NCI-H187 (cell line): Measurements from ENCODE around the gene MPPE1.
"Not testable (repeated sequence)": the region's sequence is repeated elsewhere in the genome, so short reads cannot be mapped to it uniquely, and the experiment has no call there.

Source experiments
- DNase-seq, 2 experiments: peaks; one replicate each; lab custom pipeline; 2025; lab: John Stamatoyannopoulos, UW

The MPPE1 gene

GRCh38 chr18:11908182-11909060 lies at the start of gene MPPE1:
Gene MPPE1 (minus strand): TSS chr18:11908317. CDS start chr18:11897264, 11,053 bp downstream.
- DNase-seq = peak; percentile 46 to 84

GRCh38 chr18:11957636-11958035 lies 49.5 kb upstream of the MPPE1 start:
- DNase-seq = no peak

DNA sequence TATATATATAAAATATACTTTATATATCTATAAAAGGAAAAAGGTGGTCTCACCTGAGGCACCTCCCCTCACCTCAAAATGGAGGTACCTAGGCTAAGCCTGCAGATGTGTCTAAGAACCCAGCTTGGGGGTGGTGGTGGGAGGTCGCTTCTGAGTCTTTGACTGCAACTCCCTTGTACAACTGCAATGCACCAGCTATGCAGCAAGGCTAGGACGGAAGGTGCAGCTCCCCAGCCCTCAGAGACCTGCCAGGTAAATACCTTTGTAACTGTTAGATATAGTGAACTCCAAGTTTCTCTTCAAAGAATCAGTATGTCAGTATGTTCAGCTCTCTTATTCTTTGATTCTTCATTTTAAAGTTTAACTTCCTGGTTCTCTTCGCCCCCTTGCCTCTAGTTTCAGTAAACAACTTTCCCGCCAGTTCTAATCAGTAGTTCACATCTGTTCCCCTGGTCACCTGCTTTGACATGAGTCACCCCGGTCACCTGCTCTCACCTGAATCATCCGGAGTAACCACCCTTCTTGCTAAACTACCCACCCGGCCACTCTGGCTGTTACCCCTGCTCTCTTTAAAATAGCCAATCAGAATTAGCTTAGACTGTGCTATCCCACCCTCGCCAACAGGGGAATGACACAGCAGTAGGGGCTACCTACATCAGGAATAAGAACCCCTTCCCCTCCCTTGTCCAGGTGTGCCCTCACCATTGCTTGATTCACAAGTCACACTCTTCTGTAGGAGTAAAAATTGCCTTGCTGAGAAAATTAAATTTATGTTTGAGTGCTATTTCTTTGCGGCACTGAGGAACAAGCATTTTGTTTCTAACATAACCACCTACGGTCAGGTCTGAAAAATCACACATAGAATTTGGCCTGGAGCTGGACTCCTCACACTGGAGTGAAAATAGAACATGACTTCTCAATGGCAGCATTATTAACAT lies 48.5 kb upstream of the MPPE1 start:
- no peak for DNase-seq

DNA sequence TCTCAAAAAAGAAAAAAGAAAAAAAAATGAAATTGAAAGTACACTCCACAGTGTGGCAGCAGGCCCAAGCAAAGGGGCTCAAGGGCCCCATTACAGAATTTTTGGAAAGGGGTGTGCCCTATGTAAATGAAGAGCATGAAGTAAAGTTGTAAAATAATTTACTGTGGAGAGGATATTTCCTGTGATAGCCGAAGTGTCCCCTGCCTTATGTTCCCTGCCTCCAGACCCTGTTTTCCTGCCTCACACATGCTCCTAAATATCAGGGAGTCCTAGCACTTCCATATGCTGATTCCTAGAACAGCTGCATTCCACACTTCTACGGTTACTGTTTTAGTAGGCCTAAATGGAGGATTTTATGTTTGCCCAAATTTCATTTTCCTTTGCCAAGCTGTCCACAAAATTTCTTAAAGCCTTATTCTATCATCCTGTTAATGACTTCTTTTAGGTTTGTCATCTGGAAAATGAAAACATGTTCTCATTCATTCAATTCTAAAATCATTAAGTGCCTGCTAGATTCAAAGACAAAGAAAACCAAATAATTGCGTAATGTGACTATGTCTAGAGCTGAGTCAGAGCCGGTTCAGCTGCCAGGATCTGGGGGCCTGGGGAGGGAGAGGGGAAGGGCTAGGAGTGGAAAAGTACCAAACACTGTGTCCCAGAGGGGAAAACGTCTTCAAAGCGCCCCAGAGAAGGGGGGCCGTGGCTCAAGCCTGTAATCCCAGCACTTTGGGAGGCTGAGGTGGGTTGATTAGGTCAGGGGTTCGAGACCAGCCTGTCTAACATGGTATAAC lies 47.3 kb upstream of the MPPE1 start:
- DNase-seq = no peak

- no peak for DNase-seq
Measured at GRCh38 chr18:11953113-11953512, 45.0 kb upstream of the MPPE1 start.

DNA sequence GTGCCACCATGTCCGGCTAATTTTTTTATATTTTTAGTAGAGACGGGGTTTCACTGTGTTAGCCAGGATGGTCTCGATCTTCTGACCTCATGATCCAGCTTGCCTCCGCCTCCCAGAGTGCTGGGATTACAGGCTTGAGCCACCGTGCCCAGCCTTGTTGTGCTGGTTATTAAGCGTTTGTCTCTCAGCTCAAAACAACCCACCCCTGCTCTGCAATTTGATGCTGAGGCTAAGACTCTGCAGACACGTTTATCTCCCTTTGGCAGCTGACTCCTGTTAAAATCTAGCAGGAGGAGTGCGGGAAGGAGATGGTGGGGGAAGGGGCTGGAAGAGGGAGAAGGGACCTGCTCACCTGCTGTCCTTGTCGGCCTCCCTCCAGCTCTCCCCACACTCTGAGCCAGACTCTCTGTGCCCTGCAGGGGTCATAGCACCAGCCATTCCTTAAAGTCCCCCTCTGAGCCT lies 43.3 kb upstream of the MPPE1 start:
- no peak for DNase-seq

DNA sequence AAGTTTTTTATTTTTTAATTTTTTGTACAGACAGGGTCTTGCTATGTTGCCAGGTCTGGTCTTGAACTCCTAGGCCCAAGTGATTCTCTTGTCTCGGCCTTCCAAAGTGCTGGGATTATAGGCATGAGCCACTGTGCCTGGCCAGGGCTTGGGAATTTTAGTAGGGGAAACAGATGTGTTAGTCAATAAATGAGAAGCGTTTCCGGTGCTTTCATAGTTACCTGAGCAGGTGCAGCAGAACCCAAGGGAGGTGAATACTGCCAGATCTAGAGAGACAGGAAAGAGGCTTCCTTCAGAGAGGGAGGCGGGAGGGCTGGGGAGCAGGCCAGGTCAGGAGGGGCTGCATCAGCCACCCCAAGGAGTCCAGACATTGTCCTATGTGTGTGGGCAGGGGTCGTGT lies 42.7 kb upstream of the MPPE1 start:
- no peak for DNase-seq

DNA sequence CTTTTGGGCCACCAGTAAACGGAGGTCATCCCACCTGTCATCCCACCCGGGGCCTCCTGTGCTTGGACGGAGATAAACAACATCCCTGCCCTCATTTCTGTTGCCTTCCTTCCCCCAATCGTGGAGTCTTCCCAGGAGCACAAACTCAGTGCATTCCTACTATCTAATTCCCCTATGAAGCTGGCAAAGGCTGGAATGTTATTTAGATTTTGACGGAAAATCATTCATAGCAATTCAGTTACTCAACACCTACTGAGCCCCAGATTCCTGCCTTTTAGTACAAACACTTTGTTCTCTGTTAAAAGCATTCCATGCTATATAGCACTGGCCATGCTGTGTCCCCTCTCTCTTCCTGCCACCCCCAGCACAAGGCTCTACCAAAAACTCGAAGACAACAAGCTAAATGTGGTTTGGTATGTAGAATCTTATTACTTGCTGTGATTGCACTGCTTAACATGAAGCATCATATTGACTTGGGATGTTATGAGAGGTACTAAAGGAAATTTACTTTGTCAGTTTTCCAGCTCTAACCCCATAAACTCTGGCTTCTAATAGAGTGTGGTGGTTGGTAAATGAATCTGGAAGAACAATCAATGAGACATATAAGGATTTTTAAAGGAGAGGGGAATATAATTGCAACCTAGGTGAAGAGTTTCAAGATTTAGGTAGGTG lies 40.9 kb upstream of the MPPE1 start:
- DNase-seq = no peak

DNA sequence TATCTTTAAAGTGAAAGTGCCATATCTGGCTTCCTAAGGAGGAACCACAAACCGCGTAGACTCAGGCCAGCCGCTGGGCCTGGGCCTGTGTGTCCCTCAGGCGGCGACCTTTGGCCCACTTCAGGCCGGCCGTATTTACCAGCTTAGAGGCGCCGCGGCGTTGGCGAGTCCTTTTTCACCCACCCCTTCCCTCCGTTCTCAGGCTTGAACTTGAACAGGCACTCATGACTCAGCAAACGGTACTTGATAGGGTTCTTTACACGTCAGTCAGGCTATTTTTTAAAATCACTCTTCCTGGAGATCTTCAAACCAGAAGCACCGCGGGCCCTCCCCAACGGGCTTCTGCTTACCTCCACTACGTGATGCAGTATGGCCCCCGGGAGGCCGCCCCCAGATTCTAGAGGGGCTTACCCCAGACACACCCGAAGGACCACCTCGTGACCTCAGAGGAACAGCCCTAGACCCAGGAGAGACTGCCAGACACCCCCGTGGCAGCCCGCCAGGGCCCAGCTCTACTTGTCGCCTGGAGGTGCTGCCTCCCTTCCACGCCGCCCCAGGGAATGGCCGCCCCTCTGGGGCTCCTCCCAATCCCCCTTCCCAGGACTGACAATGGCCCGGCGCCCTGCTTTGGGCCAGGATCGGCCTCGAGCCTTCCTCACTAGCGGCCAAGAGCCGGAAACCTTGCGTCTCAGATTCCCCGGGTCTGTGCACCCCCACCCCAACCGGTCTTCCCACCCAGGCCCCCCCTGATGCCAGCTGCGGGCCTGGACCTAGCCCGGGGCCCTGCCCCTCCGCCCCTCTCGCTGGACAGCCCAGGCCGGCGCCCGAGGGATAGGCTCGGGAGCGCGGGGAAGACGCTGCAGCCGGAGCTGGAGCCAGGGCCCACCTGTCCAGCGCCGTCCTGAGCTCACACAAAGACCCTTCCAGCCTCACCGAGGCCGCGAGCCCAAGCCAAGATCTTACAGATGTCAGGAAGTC lies 39.4 kb upstream of the MPPE1 start:
- DNase-seq = no peak

GRCh38 chr18:11946756-11947155 lies 38.6 kb upstream of the MPPE1 start:
- DNase-seq = no peak

GRCh38 chr18:11945834-11946659 lies 37.9 kb upstream of the MPPE1 start:
- not testable (repeated sequence) for DNase-seq

DNA sequence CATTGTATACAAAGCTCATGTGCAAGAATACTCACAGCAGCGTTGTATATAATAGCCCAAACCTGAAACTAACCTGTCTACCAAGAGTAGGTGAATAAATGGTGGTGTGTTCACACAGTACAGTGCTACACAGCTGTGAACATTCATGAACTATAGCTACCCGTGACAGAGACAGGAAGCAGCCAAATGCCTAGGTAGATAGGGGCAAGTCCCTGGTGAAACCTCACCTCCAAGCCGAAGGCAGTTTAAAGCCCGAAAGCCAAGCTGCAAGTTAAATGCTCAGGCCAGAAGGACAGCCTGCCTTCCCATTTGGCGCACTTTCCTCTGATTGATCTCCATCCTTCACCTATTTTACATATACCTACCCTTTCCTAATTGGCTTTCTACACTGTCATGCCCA lies 36.7 kb upstream of the MPPE1 start:
- no peak for DNase-seq

DNA sequence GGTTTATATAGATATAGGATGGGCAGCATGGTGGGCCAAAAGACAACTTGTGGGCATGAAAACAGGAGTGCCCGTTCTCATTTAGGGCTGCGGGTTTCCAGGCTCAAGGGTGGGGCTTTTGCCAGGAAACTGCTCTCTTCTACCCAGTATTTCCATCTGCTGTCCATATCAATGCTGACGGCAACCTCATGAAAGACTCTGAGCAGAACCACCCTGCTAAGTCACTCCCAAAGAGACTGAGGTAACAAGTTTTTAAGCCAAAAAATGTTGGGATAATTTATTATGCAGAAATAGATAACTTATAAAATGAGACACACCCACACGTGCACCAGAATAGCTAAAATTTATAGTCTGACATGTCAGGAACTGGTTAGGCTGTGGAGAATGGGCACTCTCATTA lies 36.1 kb upstream of the MPPE1 start:
- DNase-seq = no peak

DNA sequence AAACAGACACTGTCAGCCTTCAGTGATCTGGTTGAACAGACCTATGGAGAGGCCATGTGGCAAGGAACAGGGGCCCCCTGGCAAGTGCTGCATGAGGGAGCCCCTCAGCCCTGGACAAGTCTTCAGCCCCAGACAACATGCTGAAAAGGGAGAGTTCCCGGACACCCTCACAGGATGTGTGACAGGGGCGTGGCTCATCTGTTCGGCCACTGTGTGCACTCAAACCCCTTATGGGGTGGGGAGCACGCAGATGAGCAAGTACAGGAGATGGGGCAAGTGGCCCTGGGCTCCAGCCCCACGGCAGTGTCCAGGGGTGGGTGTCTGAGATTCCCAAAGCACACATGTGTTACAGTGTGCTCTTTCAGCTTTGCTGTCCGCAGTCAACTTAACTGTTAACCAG lies 35.4 kb upstream of the MPPE1 start:
- no peak for DNase-seq

DNA sequence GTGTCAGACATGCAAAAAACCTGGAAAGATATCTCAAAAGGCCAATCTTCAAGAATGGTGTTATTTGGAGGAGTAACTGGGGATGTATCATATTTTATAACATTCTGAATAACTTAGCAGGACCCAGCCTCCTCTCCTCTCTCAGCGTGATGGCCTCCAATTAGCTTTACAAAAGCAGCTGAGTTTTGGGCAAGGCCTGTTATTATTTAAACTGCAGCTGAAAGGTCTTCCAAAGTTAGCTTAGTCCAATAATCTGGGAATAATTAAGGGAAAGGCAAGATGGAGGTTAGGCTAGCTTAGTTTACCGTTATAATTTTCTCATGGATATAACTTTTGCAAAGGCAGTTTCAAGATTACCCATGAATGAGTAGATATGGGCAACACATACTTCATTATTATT lies 32.8 kb upstream of the MPPE1 start:
- no peak for DNase-seq

- peak; percentile 18 to 67 for DNase-seq
Measured at GRCh38 chr18:11937874-11938478, 29.9 kb upstream of the MPPE1 start.

GRCh38 chr18:11932393-11932792 lies 24.3 kb upstream of the MPPE1 start:
- no peak for DNase-seq

DNA sequence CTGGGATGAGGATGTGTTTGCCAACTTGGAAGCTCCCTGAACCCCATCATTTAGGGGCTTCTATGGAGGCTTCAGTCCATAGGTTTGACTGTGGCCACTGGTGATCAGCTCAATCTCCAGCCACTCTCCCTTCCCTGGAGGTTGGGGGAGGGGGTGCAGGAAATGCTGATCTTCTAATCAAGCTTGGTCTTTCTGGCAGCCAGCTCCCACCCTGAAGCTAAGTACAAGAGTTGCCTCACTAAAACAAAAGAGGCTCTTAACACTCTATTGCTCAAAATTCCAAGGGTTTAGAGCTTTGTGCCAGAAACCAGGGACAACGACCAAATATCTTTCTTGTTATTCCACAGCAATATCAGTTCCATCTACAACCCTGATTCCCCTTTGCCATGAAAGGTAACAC lies 19.4 kb upstream of the MPPE1 start:
- DNase-seq = no peak
